Effector CD8-positive, alpha-beta T cell (primary cell): ENCODE measurements around the gene FUT6.
"Not testable (repeated sequence)": the region's sequence is repeated elsewhere in the genome, so short reads cannot be mapped to it uniquely, and the experiment has no call there.

Experiments
- DNase-seq: peaks from one replicate; lab custom pipeline; 2025; lab: John Stamatoyannopoulos, UW

The FUT6 gene

GRCh38 chr19:5786593-5787408, 52.7 kb downstream of the FUT6 start:
- no peak for DNase-seq

- DNase-seq = no peak
Observed at GRCh38 chr19:5785423-5785822, 54.1 kb downstream of the FUT6 start.

- no peak for DNase-seq
Observed at GRCh38 chr19:5784581-5785147, 54.8 kb downstream of the FUT6 start, which contains the start of gene PRR22. Gene PRR22, minus strand, starts transcription at chr19:5784746. Its CDS starts 86 bp downstream, at chr19:5784660.

GRCh38 chr19:5782945-5783919, 56.3 kb downstream of the FUT6 start:
- no peak for DNase-seq

GRCh38 chr19:5782322-5782721, 57.2 kb downstream of the FUT6 start:
- DNase-seq = no peak

- DNase-seq = not testable (repeated sequence)
Observed at GRCh38 chr19:5780916-5781315, 58.6 kb downstream of the FUT6 start.
